ENCODE data around the gene TLR3.

The TLR3 gene

GRCh38 chr4:186074189-186074588 is 5.2 kb downstream of the TLR3 start:
- no peak for DNase-seq (ENCODE audit: low spot score)
- H3K4me3 ChIP-seq = no peak overlapping the region
- H3K27ac ChIP-seq = no peak overlapping the region
- TF ChIP-seq, protein P1, sequence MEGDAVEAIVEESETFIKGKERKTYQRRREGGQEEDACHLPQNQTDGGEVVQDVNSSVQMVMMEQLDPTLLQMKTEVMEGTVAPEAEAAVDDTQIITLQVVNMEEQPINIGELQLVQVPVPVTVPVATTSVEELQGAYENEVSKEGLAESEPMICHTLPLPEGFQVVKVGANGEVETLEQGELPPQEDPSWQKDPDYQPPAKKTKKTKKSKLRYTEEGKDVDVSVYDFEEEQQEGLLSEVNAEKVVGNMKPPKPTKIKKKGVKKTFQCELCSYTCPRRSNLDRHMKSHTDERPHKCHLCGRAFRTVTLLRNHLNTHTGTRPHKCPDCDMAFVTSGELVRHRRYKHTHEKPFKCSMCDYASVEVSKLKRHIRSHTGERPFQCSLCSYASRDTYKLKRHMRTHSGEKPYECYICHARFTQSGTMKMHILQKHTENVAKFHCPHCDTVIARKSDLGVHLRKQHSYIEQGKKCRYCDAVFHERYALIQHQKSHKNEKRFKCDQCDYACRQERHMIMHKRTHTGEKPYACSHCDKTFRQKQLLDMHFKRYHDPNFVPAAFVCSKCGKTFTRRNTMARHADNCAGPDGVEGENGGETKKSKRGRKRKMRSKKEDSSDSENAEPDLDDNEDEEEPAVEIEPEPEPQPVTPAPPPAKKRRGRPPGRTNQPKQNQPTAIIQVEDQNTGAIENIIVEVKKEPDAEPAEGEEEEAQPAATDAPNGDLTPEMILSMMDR (IDR thresholded peaks at IDR 0.05) = no peak

GRCh38 chr4:186078981-186079638 is 10.2 kb downstream of the TLR3 start:
- no peak for DNase-seq (ENCODE audit: low spot score)
- no peak overlapping the region for H3K4me3 ChIP-seq
- TF ChIP-seq, protein P1 (IDR thresholded peaks at IDR 0.05) = no peak
- H3K27ac ChIP-seq = no peak overlapping the region

- TF ChIP-seq, protein P1 (IDR thresholded peaks at IDR 0.05) = no peak
- Histone ChIP-seq H3K27ac (no peak overlapping the region), H3K4me3 (no peak overlapping the region)
- no peak for DNase-seq (ENCODE audit: low spot score)
These were observed 10.7 kb downstream of the TLR3 start for GRCh38 chr4:186079694-186080093.

DNA sequence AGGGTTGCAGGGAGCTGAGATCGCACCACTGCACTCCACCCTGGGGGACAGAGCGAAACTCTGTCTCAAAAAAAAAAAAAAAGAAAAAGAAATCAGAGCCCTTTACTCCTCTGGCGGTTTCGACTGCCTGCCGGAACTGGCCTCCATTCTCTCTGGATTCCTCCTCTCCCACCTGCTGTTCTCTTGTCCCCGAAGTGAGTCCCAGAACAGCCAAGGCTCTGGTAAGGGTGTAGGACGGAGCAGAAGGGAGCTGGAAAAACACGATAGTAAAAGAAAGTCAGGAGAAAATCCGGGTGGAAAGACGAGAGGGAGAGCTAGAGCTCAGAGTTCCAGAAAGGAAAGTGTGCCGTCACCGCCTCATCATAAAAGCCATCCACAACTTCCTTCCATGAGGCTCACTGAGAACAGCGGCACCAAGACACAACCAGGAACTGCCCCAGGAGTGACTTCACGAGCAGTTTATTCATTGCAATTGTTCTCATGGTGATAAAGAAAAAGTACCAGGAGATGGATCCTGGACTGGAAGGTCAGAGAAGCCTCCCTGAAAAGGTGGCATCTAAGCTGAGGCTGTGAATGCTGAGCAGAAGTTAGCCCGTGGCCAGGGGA is 12.3 kb downstream of the TLR3 start:
- no peak for DNase-seq (ENCODE audit: low spot score)
- Histone ChIP-seq H3K27ac (no peak overlapping the region), H3K4me3 (no peak overlapping the region)
- TF ChIP-seq, protein P1 (IDR thresholded peaks at IDR 0.05) = no peak

DNA sequence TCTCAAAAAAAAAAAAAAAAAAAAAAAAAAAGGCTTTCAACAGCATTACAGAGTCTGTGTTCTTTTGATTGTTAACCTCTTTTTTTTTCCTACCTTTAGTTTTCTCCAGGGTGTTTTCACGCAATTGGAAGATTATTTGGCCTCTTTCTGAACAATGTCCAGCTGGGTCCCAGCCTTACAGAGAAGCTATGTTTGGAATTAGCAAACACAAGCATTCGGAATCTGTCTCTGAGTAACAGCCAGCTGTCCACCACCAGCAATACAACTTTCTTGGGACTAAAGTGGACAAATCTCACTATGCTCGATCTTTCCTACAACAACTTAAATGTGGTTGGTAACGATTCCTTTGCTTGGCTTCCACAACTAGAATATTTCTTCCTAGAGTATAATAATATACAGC is 13.3 kb downstream of the TLR3 start:
- TF ChIP-seq, protein P1 (IDR thresholded peaks at IDR 0.05) = no peak
- Histone ChIP-seq H3K4me3 (no peak overlapping the region), H3K27ac (no peak overlapping the region)
- no peak for DNase-seq (ENCODE audit: low spot score)

DNA sequence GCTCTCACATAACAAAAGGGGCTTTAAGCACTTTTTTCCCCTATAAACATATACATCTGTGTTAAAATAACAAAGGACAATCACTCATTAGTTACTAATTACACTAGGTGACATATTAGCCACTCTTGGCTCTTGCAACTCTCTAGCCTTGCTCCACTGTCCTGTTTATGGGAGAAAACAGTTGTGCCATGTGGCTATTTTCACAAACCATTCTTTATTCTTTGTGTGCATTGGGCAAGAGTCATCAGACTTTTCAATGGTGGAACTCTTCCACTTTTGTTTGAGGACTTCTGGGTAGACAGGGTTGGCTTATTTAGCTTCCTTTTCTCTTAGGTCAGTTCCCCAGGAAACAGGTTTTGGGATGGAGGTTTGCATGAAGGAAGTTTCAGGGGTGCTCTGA is 19.6 kb downstream of the TLR3 start:
- no peak overlapping the region for H3K4me3 ChIP-seq
- H3K27ac ChIP-seq = no peak overlapping the region
- TF ChIP-seq, protein P1 (IDR thresholded peaks at IDR 0.05) = no peak
- DNase-seq (ENCODE audit: low spot score) = no peak

DNA sequence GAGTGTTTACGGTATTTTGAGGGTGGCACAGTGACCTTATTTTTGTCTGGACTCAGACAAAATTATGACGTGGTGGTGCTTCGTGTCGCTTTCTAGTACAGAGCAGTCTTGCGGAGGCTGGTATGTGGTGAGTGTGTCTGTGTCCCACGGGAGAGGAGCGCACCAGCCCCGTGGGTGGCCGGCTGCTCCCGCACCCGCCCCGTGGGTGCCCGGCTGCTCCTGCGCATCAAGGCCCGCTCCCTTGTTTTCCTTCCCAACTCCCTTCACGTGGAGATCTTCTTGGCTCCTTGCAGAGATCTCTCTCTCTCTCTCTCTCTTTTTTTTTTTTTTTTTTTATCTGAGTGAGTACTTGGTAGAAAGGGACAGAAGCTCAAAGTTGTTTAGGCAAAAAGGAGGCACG is 23.3 kb downstream of the TLR3 start:
- Histone ChIP-seq H3K27ac (no peak overlapping the region), H3K4me3 (no peak overlapping the region)
- DNase-seq (ENCODE audit: low spot score) = no peak
- TF ChIP-seq, protein P1 (IDR thresholded peaks at IDR 0.05) = no peak

All from coronary artery (tissue), 2 donors.